Adrenal gland (tissue), 5 donors: ENCODE measurements around the gene ATP1B3.

Experiments used
- POLR2A ChIP-seq, 2 donors: fragments of 450-650 bp; IDR thresholded peaks; one replicate each; pipeline ENCODE4 v1.6.1; 2017; ENCODE audit warnings: antibody characterized with exemption in 2 of 2, mild to moderate bottlenecking in 2 of 2, moderate library complexity in 1 of 2
- TF ChIP-seq, protein P1 (sequence below), 6 experiments: fragments of 450-650 bp in 4 of 6; fragments of 200-600 bp in 2 of 6; sonication (generic) in 1 of 6; IDR thresholded peaks; 1 replicate in 5 of 6; 2 replicates in 1 of 6; pipeline versions ENCODE4 v1.5.1 to v1.8.0; 2016 to 2021; ENCODE audit warnings: antibody characterized with exemption in 6 of 6, mild to moderate bottlenecking in 2 of 6, moderate library complexity in 1 of 6
- donor health status: DM: no; HTN: no; CAD: no.

GRCh38 chr3:141878817-141879216, 2.4 kb downstream of the ATP1B3 start:
- TF ChIP-seq POLR2A (IDR thresholded peaks at IDR 0.05), result no peak
- TF ChIP-seq, protein P1, sequence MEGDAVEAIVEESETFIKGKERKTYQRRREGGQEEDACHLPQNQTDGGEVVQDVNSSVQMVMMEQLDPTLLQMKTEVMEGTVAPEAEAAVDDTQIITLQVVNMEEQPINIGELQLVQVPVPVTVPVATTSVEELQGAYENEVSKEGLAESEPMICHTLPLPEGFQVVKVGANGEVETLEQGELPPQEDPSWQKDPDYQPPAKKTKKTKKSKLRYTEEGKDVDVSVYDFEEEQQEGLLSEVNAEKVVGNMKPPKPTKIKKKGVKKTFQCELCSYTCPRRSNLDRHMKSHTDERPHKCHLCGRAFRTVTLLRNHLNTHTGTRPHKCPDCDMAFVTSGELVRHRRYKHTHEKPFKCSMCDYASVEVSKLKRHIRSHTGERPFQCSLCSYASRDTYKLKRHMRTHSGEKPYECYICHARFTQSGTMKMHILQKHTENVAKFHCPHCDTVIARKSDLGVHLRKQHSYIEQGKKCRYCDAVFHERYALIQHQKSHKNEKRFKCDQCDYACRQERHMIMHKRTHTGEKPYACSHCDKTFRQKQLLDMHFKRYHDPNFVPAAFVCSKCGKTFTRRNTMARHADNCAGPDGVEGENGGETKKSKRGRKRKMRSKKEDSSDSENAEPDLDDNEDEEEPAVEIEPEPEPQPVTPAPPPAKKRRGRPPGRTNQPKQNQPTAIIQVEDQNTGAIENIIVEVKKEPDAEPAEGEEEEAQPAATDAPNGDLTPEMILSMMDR (IDR thresholded peaks at IDR 0.05), result no peak
